ENCODE data around the gene PMIS2.
A peak's percentile ranks its signal among the peaks of the same experiment; 100 is the strongest.
"Not testable (repeated sequence)": the region's sequence is repeated elsewhere in the genome, so short reads cannot be mapped to it uniquely, and the experiment has no call there.

The PMIS2 gene

DNA sequence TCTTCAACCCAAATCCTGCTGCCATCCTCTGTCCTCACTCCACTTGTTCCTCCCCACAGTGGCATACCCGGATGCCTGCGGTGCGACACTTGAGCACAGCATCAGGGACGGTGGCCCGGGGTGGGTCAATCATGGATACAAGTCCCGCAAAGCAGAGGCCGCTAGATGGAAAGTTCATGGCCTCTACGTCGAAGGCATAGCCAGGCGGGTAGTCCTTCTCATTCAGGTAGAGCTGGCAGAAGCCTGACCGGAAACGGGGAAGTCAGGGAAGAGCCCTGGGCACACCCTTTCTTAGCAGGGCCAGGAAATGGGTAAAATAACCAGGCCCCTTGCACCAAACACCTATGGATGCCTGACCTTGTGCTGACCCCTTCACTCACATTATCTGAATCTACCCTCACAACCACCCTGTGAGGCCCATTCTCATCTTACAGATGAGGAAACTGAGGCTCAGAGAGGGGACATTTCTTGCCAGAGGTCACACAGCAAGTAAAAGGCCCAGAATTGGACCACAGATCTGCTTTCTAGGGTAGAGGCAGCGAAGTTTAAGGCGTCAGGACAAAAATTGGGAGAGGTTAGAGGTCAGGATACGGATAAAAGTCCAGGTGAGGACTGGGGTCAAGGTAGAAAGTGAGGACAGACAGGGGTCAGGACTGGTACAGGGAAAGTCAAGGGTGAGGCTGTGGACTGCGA, 29.0 kb upstream of the PMIS2 start:
- no peak for DNase-seq

DNA sequence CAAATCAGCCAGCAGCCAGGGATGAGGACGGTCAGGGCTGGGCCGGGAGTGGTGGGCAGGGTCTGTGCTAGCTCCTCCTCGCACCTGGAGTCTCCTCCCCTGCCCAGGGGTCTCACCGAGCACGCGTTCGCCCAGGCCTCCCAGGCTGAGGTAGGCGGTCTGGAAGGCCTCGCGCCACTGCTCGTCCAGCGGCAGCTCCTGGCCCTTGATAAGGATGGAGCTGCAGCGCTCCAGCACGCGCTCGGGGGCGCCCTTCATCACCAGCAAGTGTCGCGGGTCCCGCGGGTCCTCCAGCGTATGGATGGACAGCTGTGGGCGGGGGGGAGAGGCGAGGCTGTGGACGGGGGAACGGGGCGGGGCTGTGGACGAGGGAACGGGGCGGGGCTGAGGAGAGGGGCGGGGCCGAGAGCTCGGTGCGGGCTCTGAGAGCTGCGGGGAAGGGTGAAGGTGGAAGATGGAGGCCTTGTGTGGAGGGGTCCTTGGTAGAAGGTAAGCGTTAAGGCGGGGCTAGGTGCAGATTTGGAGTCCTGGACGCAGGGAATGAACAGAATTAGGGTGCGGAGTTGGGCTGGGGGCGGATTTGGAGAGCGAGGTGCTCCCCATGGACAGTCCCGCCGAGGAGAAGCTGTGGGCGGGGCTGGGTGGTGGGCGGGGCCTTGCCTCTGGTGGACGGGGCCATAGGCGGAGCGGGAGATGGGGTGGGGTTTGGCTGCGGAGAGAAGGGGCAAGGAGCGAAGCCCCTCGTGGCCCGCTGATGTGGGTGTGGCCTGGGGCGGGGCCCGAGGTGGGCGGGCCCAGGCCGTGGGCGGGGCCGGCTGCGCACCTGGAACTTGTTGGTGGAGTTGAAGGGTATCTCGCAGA, 28.2 kb upstream of the PMIS2 start:
- DNase-seq = peak in 2 of 4 experiments; percentile 11 to 32

DNA sequence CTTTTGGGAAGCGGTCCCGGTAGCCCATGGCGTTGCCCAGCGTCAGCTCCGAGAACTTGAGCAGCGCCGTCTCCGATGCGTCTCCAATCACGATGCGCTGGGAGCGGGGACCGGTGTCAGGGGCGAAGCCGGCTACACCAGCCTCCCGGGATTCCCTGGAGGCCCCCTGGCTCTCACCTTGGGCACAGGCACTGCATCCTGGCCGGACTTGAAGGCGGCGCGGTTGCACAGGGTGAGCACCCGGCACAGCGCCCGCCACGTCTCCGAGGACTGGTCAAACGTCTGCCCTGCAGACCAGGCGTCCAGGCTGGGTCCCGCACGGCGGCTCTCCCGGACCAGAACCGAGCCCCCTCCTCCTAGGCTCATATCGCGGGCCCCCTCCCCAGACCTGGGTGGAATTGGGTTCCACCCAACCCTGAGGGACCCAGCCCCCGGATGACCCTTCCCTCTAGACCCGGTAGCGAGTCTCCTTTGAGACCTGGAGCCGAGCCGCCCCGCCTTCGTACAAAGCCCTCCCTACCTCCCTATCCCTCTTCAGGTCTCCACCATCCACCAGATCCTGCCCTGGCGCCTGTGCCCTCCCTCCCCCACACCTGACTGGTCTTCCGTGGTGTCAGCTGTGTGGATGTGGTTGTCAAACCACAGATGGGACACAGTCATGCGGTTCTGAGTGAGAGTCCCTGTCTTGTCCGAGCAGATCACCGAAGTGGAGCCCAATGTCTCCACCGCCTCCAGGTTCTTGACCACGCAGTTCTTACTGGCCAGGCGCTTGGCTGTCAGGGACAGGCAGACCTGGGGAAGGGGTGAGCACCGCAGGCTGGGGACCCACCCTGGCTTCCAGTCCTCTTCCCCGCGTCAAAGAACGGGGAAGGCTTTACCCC, 27.3 kb upstream of the PMIS2 start:
- DNase-seq = no peak

DNA sequence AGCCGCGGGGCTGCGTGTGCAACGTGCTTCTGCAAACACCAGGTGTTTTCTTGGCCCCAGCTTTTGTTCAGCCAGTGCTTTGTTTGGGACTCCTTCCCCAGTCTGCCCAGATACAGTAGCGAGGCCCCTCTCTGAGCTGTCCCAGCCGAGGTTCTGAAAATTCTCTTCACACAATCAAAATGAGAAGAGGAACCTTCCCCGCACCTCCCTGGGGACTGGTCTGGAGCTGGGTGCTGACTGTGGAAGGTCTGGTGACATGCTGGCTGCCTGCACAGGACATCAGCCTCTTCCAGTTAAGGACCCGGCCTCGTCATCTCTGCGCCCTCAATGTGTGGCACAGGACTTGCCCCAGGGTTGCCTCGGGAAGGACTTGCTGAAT, 26.7 kb upstream of the PMIS2 start:
- DNase-seq = no peak

DNA sequence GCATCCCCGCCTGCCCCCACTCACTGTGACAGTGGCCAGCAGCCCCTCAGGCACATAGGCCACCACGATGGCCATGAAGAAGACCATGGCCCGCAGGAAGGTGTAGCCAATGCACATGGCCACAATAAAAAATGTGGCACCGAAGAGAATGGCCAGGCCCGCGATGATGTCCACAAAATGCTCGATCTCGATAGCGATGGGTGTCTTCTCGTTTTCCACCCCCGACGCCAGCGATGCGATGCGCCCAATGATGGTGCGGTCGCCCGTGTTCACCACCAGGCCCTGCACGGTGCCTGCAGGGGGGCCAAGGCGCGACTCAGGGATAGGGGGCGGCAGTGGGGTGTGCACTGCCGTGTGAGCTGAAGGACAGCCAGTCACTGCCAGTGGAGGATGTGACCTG, 26.2 kb upstream of the PMIS2 start:
- no peak for DNase-seq

DNA sequence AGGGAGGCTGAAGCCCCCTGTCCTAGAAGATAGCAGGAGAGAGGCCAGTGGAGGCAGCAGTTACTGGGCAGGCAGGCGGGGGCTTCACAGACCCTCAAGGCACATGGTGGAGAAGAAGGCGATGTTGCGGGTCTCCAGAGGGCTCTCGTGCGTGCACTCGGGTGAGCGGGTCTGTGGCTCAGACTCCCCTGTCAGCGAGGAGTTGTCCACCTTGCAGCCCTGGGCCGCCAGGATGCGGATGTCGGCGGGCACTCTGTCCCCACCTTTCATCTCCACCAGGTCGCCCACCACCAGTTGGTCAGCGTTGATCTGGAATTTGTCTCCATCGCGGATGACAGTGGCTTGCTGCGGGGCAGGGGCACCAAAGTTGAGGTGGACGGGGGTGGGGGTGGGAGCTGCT, 25.7 kb upstream of the PMIS2 start:
- no peak for DNase-seq

DNA sequence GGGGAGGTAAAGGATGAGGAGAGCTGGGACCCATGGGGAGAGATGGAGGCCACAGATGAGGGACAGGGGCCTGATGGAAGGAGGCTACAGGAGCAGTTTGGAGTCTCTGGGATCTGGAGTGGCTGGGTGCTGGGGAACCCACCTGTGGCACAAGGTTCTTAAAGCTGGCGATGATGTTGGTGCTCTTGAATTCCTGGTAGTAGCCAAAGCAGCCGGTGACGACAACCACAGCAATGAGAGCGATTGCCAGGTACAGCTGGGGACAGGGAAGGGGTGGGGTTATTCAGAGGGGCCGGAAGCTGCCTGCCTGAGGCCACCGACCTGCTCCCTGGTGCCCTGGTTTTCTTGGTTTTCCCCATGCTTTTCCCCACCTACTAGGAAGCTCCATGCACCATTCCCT, 25.3 kb upstream of the PMIS2 start:
- DNase-seq = no peak

DNA sequence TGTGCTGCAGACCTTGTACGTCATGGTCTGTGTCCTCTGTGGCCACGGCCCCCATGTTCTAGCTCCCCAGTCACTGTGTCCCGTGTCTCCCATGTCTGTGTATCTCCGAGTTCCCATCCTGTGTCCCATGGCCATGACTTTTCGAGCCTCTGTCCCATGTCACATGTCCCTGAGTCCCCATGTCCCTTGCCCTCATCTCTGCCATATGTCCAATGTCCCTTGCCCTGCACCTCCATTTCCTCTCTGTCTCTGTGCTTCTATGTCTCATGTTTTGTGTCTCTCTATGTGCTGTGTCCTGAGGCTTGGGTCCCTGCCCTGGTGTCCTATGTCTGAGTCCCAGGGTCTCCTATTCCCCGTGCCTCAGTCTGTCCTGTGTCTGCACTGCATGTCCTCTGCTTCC, 24.5 kb upstream of the PMIS2 start:
- DNase-seq = no peak

DNA sequence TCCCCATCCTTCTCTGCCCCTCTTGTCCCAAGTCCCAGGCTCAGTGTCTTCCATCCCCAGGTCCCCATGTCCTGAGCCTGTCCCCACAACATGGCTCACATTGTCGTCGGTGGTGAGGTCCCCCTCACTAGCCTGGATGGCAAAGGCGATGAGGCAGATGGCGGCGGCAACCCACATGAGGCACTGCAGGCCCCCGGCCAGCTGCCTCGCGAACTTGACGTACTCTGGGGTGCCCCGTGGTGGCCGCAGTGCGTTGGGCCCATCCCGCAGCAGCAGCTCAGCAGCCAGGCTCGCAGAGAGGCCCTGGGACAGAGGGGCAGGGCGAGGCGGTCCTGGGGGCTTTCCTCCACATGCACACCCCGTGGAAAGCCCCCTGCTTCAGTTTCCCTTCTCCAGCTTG, 23.6 kb upstream of the PMIS2 start:
- no peak for DNase-seq

DNA sequence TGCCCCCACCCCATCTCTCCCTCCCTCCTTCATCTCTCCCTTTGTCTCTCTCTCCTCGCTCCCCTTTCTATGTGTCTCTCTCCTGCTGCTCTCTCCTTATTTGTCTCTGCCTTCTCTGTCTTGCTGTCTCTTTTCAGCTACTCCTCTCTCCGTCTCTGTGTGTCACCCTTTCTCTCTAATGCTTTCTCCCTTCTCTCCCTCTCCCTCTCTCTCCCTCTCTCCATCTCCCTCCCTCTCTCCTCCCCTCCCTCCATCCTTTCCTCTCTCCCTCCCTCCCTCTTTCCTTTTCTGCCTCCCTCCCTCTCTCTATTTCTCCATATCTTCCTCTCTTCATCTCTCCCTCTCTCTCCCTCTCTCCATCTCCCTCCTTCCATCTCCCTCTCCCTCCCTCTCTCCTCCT, 23.2 kb upstream of the PMIS2 start:
- no peak for DNase-seq

DNA sequence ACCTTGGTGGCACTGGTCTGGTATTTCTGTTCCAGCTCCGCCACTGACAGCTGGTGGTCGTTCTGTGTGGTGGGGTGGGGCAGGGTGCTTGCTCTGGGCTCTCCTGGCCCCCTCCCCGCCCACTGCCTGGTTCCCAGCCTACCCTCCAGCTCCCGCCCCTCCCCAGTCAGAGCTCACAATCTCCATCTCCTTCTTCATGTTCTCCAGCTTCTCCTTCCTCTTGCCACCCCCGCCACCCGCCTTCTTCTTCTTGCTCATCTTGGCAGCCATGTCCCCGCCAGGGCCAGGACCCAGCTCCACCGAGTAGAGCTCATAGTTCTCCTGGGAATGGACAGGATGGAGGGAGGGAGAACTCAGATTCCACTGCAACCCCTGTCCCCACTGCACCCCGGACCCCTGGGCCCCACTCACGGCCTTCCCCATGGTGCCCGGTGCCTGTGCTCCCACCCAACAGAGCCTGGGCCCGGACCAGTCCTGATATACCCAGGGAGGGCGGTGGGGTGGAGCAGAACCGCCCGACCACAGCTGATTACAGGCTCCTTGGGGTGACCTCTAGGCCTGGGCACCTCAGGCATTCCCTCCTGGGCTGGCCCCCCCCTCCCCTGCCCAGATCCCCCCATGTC, 22.7 kb upstream of the PMIS2 start, which contains the start of gene ATP4A:
Gene ATP4A, minus strand, starts transcription at position 452 of the 623 bp plus-strand sequence. Its CDS starts 29 bp downstream, at position 423.
- no peak for DNase-seq

DNA sequence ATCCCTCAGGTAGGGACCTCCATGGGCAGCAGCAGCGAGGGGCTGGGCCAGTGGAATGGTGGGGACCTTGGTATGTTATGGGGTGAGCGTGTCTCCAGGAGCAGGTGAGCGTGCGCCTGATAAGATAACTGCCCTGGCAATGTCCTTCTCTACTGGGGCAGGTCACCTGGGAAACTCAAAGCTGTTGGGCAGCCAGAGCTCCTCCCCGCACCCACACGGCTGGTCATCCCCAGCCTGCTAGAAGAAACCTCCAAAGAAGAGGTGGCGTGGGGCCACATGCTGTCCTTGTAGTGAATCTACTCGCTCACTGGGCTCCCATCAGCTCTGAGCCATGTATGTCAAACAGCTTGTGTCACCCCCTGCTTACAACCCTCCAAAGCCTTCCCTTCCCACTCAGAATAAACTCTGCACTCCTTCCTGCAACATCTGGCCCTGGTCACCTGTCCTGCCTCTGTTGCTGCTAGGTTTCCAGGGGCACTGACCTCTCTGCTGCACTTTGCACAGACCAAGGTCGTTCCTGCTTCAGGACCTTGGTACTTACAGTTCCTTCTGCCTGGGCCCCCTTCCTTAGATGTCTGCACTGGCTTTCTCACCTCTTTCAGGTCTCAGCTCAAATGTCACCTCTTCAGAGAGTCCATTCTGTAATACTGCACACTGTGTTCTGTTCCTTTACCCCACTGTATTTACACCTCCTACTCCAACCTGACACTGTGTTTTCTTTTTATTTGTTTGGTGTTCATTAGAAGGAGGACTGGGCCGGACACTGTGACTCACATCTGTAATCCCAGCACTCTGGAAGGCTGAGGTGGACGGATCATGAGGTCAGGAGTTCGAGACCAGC, 20.7 kb upstream of the PMIS2 start:
- DNase-seq = no peak

DNA sequence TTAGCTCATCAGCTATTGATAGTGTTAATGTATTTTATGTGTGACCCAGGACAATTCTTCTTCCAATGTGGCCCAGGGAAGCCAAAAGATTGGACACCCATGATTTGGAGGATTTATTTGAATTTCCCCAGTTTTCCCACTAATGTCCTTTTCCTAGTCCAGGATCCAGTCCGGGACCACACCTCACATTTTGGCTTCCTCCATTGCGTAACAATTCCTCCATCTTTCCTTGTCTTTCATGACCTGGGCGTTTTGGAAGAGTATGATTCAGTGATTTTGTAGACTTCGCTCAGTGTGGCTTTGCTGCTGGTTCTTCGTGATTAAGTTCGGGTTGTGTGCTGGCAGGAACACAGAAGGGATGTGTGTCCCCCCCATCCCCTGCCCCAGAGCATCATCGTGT, 19.2 kb upstream of the PMIS2 start:
- DNase-seq = no peak

DNA sequence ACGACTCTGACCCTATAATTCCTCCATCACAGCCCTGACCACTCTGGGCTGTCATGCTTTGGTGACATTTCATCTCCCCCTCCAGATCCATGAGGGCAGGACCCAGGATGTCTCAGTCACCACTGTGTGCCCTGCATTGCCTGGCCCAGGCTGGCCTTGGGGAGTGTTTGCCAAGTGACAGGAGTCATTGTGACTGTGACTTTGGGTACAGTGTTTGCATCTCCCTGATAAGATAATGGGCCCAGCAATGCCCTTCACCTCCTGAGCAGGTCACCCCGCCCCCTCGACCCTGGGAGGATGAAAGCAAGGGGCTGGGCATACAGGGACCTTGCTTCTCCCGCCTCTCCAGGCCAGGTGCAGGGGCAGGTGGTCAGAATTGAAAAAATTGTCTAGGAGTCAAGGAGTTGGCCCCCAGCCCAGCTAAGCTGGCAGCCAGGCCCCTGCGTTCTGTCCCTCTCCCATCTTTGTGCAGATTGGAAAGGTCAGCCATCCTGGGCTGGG, 16.6 kb upstream of the PMIS2 start:
- DNase-seq = no peak

DNA sequence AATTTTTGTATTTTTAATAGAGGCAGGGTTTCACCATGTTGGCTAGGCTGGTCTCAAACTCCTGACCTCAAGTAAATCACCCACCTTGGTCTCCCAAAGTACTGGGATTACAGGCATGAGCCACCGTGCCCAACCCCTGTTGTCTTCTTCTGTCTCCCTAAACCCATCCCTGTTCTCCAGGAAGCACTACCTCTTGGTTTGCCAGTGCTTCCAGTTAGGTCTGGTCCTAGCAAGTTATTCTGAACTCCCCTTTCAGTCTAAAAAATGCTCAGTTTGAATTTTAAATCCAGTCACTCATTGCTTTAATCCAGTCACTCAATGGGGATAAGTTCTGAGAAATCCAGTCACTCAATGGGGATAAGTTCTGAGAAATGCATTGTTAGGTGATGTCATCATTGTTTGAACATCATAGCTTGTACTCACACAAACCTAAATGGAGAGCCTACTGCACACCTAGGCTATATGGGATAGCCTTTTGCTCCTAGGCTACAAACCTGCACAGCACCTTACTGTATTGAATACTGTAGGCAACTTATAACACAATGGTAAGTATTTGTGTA, 14.5 kb upstream of the PMIS2 start:
- no peak for DNase-seq

DNA sequence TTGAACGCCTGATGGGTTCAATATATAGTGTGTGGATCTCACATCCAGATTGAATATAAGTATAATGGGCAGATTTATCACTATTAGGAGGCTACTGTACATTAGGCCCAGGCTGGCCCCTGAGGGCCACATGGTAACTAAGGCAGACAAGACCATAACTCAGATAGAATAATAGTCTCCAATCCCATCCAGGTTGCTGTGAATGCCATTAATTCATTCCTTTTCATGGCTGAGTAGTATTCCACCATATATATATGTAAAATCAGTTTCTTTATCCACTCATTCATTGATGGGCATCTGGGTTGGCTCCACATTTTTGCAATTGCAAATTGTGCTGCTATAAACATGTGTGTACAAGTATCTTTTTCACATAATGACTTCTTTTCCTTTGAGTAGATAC, 8.1 kb upstream of the PMIS2 start:
- DNase-seq = no peak

DNA sequence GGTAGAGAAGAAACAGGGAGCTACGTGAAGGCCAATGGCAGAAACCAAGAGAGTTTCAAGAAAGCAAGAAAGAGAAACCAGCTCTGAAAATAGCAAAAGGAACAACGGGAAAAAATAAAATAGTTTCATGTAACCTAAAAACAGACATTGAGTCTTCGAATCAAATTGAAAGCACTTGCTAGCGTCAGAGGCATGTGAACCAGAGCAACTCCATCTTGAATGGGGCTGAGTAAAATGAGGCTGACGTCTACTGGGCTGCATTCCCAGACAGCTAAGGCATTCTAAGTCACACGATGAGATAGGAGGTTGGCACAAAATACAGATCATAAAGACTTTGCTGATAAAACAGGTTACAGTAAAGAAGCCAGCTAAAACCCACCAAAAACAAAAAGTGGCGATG, 7.3 kb upstream of the PMIS2 start:
- no peak for DNase-seq

DNA sequence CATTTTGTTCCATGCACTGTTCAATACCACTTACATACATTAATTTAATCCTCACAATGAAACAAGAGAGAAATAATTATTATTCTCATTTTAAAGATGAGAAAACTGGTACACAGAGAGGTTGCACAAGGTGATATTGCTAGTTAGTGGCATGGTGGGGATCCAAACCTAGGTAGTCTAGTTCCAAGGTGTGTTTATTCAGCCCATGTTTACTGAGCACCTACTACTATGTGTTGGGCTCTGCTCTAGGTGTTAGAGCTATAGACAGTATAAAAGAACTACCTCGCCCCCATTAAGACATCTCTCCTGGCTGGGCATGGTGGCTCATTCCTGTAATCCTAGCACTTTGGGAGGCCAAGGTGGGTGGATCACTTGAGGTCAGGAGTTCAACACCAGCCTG, 3.2 kb upstream of the PMIS2 start:
- no peak for DNase-seq

DNA sequence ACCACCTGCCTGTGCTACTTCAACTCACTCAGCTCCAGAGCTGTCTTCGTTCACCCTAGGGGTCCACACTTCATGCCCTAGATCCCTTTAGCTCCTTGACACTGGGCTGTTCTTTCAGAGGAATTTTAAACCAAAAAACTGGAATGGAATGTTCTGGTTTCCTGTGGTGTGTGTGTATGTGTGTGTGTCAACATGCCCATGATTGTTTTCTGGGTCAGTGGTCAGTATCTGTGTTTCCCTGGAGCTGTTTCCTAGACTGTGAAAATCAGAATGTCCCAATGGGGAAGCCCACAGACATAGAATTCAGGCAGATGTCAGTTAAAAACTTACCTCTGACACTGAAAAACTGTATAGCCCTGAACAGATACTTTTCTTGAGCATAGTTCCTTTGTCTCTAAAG, 1.3 kb downstream of the PMIS2 start:
- DNase-seq = no peak

DNA sequence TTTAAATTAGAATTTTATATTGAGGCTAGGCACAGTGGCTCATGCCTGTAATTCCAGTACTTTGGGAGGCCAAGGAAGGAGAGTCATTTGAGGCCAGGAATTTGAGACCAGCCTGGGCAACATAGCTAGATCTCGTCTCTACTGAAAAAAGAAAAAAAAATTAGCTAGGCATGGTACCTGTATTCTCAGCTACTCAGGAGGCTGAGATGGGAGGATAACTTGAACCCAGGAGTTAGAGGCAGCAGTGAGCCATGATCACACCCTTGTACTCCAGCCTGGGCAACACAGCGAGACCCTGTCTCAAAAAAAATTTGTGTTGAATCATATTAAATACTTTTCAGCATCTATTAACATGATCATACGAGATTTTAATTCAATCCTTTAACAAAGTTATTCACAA, 4.9 kb downstream of the PMIS2 start:
- no peak for DNase-seq

DNA sequence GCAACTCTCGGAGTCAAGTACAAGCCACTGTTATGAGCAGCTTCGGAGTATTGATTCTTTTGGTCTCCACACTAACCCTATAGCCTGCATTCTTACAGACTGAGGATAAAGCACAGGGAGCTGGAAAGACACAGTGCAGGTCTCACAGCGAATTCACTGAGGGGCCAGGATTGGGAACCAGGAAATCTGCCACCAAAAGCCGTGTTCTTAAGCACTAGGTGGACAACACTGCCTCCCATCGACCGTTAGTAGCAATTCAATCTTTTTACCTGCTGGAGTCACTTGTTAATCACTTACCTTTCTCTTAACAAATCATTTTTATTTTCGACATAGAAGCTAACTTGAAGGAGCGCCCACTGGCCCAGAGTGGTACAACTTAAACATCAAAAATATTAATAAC, 6.3 kb downstream of the PMIS2 start:
- no peak for DNase-seq

DNA sequence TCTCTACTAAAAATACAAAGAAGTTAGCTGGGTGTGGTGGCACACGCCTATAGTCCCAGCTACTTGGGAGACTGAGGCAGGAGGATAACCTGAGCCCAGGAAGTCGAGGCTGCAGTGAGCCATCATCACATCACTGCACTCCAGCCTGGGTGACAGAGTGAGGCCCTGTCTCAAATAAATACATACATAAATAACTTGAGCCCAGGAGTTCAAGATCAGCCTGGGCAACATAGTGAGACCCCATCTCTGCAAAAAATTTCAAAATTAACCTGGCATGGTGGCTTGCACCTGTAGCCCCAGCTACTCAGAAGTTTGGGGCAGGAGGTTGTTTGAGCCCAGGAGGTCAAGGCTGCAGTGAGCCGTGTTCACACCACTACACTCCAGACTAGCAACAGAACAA, 9.1 kb downstream of the PMIS2 start:
- DNase-seq = not testable (repeated sequence)
